Endothelial cell (in vitro differentiated cells): ENCODE results near the gene TMEM42. TPM values are rescaled to one million over a fixed set of nuclear protein-coding genes. Genes with fewer than 3 reads are reported as not detected.

Experiments used
- DNase-seq: peaks from one replicate; pipeline ENCODE4 v3.0.0; 2021; ENCODE audit warnings: low spot score
- H3K27ac Mint-ChIP-seq: one replicate; pipeline ENCODE4 v1.8.0; 2021; ENCODE audit warnings: mixed read lengths, inconsistent platforms; ENCODE audit not compliant: unreplicated experiment
- H3K27me3 Mint-ChIP-seq: one replicate; pipeline ENCODE4 v1.8.0; 2021; ENCODE audit warnings: mild to moderate bottlenecking, moderate library complexity, mixed read lengths, inconsistent platforms; ENCODE audit not compliant: unreplicated experiment
- H3K36me3 Mint-ChIP-seq: one replicate; pipeline ENCODE4 v1.8.0; 2021; ENCODE audit warnings: mild to moderate bottlenecking, low read depth, mixed read lengths, inconsistent platforms; ENCODE audit not compliant: unreplicated experiment
- H3K4me1 Mint-ChIP-seq: one replicate; pipeline ENCODE4 v1.8.0; 2021; ENCODE audit warnings: mild to moderate bottlenecking, mixed read lengths, inconsistent platforms; ENCODE audit not compliant: unreplicated experiment
- H3K4me3 Mint-ChIP-seq: one replicate; pipeline ENCODE4 v1.8.0; 2021; ENCODE audit warnings: mild to moderate bottlenecking, mixed read lengths, inconsistent platforms; ENCODE audit not compliant: unreplicated experiment
- H3K9me3 Mint-ChIP-seq: one replicate; pipeline ENCODE4 v1.8.0; 2021; ENCODE audit warnings: mixed read lengths, inconsistent platforms; ENCODE audit not compliant: unreplicated experiment
- total RNA-seq: library from RNA; stranded (reverse); fragmentation: NEBNext Ultra II Directional; extraction: Animal tissue kit (Norgen Biotek cat#: 25700); gene quantifications from one replicate; pipeline ENCODE4 v1.2.1, GENCODE V29; 2021; ENCODE audit not compliant: unreplicated experiment
- TF ChIP-seq, protein P1 (sequence below): fragments of 200-600 bp; sonication (generic); IDR thresholded peaks from one replicate; pipeline ENCODE4 v1.5.0; 2021; ENCODE audit warnings: antibody characterized with exemption; ENCODE audit not compliant: unreplicated experiment

Gene TMEM42
- total RNA-seq, 1 donor from 2014 or later, result 17.7 TPM

DNA sequence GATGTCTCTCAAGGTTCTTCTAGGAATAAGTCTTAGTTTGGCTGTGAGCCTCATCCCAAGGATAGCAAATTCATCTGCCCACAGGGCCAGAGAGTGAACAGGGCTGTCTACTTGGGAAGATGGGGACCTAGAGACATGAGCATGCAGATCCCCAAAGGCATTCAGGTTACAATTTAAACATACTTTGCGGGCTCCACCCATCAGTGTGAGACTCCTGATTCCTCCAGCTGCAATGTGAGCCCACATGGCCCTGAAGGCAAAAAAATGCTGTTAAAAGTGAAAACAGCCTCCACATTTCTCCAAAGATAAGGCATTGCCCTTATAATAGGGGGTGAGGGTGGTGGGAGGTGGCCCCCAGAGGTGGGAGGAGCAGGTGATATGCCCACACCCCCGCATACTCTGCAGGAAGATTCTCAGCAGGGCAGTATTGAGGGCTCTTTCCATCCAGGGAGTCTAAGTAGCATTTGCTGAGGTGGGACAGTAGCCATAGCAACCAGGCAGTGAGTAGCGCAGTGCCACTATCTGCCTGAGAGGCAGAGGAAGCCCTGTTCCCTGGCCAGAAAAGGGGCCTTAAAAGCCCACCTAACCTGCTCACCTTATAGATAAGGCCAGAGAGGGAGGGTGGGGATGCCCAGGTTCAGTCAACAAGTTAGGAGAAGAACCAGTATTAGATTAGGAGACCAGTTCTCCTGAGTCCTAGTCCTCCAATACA, 43.9 kb downstream of the TMEM42 start:
- TF ChIP-seq, protein P1, sequence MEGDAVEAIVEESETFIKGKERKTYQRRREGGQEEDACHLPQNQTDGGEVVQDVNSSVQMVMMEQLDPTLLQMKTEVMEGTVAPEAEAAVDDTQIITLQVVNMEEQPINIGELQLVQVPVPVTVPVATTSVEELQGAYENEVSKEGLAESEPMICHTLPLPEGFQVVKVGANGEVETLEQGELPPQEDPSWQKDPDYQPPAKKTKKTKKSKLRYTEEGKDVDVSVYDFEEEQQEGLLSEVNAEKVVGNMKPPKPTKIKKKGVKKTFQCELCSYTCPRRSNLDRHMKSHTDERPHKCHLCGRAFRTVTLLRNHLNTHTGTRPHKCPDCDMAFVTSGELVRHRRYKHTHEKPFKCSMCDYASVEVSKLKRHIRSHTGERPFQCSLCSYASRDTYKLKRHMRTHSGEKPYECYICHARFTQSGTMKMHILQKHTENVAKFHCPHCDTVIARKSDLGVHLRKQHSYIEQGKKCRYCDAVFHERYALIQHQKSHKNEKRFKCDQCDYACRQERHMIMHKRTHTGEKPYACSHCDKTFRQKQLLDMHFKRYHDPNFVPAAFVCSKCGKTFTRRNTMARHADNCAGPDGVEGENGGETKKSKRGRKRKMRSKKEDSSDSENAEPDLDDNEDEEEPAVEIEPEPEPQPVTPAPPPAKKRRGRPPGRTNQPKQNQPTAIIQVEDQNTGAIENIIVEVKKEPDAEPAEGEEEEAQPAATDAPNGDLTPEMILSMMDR, result no peak
- H3K4me1 Mint-ChIP-seq, result no peaks in the 10 kb centered on the region
- H3K27ac Mint-ChIP-seq, result no peak overlapping the region
- H3K27me3 Mint-ChIP-seq, result no peaks in the 10 kb centered on the region
- DNase-seq, result no peak
- no peaks in the 10 kb centered on the region for H3K36me3 Mint-ChIP-seq
- no peak overlapping the region for H3K4me3 Mint-ChIP-seq
- H3K9me3 Mint-ChIP-seq, result peaks cover 4% of the 10 kb centered on the region

DNA sequence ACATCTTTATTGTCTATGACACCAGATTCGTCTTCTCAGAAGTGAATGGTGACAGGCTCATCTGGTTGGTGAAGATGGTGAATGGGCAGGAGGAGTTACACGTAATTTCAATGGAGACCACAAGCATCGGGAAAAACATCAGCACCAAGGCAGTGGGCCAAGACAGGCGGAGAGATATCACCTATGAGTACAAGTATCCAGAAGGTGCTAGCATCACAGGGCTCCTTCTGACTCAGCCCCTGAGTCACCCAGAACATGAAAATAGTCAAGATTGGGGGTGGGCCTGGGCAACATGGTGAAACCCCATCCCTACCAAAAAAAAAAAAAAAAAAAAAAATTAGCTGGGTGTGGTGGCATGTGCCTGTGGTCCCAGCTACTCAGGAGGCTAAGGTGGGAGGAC, 45.3 kb downstream of the TMEM42 start:
- TF ChIP-seq, protein P1, result no peak
- H3K27ac Mint-ChIP-seq, result no peak overlapping the region
- DNase-seq, result no peak
- no peaks in the 10 kb centered on the region for H3K27me3 Mint-ChIP-seq
- no peak overlapping the region for H3K4me3 Mint-ChIP-seq
- H3K36me3 Mint-ChIP-seq, result no peaks in the 10 kb centered on the region
- H3K4me1 Mint-ChIP-seq, result no peaks in the 10 kb centered on the region
- peaks cover 4% of the 10 kb centered on the region for H3K9me3 Mint-ChIP-seq

DNA sequence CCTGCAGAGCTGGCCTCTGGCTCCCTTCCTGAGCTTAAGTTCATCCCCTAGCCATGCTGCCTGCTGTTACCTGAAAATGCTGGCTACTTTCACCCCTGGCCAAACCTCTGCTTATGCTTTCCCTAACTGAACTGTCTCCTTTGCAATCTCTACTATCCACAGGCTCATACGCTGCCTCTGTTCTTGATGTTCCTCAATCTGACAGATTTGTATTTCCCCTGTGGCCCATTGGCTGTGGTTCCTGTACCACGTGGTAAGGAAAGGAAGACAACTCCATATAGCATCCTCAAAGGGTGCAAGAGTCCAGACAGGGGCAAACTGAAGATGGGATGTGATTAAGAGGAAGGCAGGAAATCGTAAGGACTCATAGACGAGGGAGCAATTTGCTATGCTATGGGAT, 45.9 kb downstream of the TMEM42 start:
- H3K4me1 Mint-ChIP-seq, result no peaks in the 10 kb centered on the region
- TF ChIP-seq, protein P1, result no peak

DNA sequence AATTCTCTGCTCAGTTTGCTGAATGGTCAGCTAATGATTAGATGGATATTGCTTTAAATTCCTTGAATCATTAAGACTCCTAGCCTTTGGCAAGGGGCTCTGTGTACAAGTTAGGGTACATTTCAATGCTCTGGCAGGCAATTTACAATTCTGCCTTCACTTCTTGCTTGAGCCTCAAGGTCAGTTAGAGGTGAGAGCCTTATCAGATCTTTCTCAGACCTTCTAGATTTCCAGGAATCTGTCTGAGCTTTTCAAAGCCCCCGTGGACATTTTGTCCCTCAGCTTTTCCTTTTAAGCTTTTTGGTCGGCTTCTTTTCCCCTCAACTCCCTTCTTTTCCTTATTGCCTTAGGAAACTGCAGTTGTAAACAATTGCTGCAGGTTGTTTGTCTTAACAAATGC, 47.4 kb downstream of the TMEM42 start:
- Mint-ChIP-seq H3K4me3 (no peak overlapping the region), H3K27me3 (no peaks in the 10 kb centered on the region), H3K4me1 (no peaks in the 10 kb centered on the region), H3K27ac (no peak overlapping the region), H3K36me3 (no peaks in the 10 kb centered on the region), H3K9me3 (peaks cover 4% of the 10 kb centered on the region)
- TF ChIP-seq, protein P1, result no peak
- DNase-seq, result no peak

More for the DNA sequence above, 45.9 kb downstream of the TMEM42 start:
- no peaks in the 10 kb centered on the region for H3K36me3 Mint-ChIP-seq
- no peak for DNase-seq
- no peak overlapping the region for H3K4me3 Mint-ChIP-seq
- H3K9me3 Mint-ChIP-seq, result peaks cover 4% of the 10 kb centered on the region
- no peak overlapping the region for H3K27ac Mint-ChIP-seq
- no peaks in the 10 kb centered on the region for H3K27me3 Mint-ChIP-seq

DNA sequence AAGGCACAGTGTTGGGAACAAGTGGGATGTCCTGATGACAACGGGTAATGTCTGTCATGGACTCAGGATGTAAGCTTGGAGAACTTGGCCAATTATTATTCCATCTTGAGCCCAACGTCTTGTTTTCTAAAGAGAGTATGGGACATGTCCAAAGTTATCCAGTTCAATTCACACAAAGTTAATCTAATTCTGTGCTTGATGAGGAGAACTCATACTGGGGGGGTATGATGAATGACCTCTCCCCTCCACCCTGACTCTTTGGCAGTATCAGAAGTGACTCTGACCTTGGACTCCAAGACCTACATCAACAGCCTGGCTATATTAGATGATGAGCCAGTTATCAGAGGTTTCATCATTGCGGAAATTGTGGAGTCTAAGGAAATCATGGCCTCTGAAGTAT, 49.0 kb downstream of the TMEM42 start:
- TF ChIP-seq, protein P1, result no peak
- H3K27ac Mint-ChIP-seq, result no peak overlapping the region
- H3K27me3 Mint-ChIP-seq, result no peaks in the 10 kb centered on the region
- peaks cover 4% of the 10 kb centered on the region for H3K9me3 Mint-ChIP-seq
- H3K4me3 Mint-ChIP-seq, result no peak overlapping the region
- H3K36me3 Mint-ChIP-seq, result no peaks in the 10 kb centered on the region
- no peak for DNase-seq
- H3K4me1 Mint-ChIP-seq, result peaks cover 4% of the 10 kb centered on the region
